GM18517 (cell line): ENCODE data around the gene ITGA2B.
"Not testable (repeated sequence)": the region's sequence is repeated elsewhere in the genome, so short reads cannot be mapped to it uniquely, and the experiment has no call there.

Experiments used
- ATAC-seq: cut with Tn5 transposase; IDR thresholded peaks from one replicate; pipeline ENCODE4 v1.9.1; 2021; ENCODE audit warnings: mild to moderate bottlenecking, moderate library complexity; ENCODE audit not compliant: unreplicated experiment

The ITGA2B gene

DNA sequence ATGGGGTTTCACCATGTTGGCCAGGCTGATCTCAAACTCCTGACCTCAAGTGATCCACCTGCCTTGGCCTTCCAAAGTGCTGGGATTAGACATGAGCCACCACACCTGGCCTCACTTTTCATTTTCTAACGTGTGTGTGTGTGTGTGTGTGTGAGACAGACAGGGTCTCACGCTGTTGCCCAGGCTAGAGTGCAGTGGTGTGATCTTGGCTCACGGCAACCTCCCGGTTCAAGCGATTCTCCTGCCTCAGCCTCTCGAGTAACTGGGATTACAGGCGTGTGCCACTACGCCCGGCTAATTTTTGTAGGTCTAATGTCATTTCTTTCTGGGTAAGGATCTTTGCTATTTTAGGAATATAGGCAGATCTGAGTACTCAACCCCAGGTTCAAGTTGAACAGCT, 4.7 kb upstream of the ITGA2B start:
- ATAC-seq: not testable (repeated sequence)

DNA sequence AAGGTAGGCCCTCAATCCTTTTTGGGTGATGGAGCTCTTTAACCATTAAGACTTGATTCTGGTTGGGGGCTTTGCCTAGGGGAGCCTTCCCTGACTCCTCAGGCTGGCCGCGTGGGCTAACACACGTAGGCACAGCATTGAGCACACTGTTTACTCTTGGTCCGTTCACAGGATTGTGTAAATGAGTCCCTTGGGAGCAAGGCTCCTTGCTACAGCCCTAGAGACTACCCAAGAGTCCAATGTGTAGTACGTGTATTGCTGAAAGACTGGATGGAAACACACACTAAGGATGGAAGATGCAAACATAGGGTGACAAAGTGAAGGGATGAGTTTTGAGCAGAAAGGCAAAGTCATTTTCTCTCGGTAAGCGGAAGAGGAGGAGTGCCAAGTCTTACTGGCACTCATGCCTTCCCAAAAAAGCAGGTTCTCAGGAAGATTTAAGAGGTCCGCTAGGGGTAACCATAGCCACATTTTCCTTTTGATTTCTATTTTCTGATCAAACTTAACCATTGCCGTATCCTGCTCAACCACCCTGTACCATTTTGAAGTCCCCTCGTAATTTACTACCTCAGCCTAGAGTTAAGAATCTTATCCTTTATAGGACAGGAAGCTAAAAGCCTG, 911 bp upstream of the ITGA2B start:
- ATAC-seq: no peak

GRCh38 chr17:44389723-44390202, 314 bp upstream of the ITGA2B start:
- no peak for ATAC-seq

DNA sequence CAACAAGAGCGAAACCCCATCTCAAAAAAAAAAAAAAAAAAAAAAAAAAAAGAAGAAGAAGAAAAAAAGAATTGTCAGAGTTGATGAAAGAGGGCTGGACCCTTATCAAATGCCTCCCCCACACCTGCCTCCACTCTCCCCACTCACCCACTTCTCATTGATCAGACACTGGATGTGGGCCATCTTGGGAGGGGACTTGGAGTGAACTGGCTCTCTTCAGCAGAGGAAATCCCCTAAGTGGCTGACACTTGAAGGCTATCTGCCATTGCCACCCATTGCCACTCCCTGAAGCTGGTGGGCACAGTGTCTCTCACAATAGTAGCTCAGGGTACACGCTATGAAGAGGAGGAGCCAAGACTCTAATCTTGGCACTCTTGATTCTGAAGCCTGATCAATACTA, 1.6 kb downstream of the ITGA2B start:
- no peak for ATAC-seq

DNA sequence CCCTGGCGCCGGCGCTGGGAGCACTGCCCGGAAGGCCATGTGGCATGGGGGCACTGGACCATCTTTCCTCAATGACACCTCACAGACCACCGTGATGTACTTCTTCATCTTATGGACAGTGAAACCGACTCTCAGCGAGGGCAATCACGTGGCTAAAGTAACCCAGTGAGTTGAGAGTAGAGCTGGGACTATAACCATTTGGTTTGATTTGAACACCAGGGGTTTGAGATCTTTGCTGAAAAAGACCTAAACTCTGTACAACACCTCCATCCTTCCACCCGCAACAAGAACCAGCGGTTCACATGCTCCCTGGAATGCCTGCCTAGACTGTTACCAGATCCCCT, 3.3 kb downstream of the ITGA2B start:
- ATAC-seq: no peak

DNA sequence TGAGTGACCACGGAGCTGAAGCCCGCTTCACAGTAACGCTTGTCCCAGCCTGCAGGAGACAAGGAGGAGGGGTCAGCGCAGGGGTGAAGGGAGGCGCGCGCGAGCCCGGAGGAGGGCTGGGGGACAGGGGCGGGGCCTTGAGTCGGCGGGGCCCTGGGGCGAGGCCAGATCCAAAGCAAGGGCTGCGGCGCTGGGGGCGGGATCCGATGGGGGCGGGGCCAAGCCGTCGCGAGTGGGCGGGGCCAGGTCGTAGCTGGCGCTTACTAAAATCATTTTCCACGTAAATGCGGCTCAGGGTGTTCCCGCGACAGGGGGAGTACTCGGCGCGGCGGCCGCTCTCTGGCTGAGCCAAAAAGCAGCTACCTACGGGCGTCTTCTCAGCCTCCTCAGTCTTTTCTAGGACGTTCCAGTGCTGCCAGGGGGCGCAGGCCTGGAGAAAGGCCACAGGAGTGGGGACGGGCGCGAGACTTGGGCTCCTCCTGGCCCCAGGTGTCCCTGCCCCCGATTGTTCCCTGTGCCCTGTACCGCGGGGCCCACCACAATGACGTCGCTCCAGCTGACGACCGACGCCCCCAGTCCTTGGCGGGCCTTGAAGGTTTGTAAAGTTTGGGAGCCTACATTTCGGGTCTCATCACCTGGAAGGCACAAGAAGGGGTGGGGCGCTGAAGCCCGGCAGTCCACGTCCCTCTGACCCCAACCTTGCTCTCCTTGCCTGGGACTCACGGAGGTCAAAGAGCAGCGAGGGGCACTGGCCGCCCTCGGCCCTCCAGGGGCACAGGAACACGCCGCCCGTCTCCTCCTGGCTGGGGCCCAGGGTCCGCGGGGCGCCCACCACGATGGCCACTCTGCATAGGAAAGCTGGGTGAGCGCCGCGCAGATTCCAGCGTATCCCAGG, 3.9 kb downstream of the ITGA2B start:
- ATAC-seq: no peak

DNA sequence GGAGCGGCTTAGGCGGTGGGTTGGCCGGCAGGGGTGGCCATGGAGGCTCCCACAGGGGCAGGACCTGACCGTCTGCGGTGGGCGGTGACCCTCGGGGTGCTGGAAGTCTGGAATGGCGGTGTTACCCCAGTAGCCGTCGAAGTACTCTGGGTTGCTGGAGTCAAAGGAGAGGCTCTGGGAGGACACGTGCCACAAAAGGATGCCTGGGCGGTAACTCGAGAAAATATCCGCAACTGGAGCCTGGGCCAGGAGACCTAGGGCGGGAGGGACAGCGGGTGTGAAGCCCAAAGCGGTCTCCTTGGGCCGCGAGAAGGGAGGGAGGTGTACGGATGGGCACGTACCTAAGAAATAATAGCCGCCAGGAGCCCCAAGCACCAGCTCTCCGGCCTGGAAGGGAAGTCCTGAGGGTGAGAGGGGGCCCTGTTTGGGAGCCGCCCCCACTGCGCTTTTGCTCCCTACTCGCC, 4.6 kb downstream of the ITGA2B start:
- no peak for ATAC-seq

GRCh38 chr17:44384281-44384822, 5.1 kb downstream of the ITGA2B start:
- no peak for ATAC-seq

GRCh38 chr17:44383861-44384260, 5.6 kb downstream of the ITGA2B start:
- no peak for ATAC-seq

DNA sequence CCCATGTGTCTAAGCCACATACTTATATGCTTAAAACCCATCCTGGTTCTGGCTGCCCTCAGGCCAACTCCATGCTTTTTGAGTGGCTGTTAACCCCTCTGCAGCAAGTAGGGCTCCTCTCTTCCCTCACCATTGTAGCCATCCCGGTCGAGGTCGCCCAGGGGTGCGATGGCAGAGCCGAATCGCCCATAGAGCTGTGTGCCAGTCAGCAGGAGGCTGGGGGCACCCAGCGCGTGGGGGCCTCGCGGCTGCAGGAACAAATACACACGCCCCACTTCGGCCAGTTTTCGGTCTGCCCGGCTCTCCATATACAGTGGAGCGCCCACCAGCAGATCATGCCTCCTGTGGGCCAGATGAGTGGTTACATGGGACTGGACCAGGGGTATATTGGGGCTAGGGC, 6.1 kb downstream of the ITGA2B start:
- ATAC-seq: no peak

- ATAC-seq: no peak
Observed at GRCh38 chr17:44382917-44383316, 6.5 kb downstream of the ITGA2B start.

DNA sequence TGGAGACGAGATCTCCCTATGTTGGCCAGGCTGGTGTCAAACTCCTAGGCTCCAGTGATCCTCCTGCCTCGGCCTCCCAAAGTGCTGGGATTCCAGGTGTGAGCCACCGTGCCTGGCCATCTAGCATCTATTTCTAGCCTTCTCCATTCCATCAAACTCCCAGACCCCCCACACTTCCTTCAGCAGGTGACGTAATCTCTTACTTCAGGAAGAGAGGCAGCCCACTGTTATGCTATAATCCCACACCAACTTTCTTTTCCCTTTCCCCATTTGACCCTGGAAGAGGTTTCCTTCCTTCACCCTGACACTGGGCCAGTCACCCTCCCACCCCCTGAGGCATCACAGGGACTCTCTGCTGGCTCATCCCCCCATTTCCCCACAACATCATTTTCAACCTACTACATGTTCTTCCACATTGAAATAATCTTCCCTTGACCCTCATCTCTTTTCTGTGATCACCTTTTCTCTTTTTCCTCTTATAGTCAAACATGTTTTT, 7.6 kb downstream of the ITGA2B start:
- ATAC-seq: no peak

- no peak for ATAC-seq
Observed at GRCh38 chr17:44380767-44381166, 8.7 kb downstream of the ITGA2B start.

DNA sequence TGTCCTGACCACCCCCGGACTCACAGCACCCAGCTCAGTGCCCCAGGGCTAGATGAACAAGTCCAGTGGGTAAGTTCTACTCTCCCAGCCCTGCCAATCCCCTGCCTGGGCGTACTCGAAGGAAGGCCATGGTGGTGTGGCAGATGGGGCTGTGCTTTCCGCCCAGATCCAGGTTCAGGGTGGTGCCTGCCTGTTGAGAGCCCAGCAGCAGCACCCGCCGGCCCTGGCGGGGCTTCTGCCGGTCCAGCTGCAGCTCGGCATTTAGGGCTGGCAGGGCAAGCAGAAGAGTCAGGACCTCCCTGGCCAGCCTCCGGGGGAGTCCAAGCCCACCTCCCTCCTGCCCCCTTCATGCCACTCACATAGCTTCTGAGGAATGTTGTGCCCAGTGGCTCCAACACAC, 9.6 kb downstream of the ITGA2B start:
- no peak for ATAC-seq

GRCh38 chr17:44378171-44378705, 11.2 kb downstream of the ITGA2B start:
- no peak for ATAC-seq

- no peak for ATAC-seq
Observed at GRCh38 chr17:44376779-44377178, 12.7 kb downstream of the ITGA2B start.

DNA sequence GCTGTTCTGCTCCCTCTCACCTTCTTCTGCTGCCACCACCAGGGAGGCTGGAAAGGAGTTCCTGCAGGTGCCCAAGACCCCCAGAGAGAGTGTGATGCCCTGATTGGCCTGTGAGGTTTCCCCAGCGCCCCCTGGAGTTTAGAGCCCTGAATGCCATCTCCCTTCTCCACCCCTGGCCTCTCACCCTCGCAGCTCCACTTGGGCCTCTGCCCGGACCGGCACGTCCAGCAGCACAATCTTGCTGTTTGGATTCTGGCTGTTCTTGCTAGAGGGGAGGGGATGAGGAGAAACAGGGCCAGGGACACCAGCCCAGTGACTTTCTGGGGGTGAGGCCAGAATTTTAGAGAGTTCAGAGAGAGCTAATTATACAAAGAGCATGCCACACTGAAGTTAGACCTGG, 13.3 kb downstream of the ITGA2B start:
- no peak for ATAC-seq

GRCh38 chr17:44375196-44376017, 14.0 kb downstream of the ITGA2B start:
- no peak for ATAC-seq

DNA sequence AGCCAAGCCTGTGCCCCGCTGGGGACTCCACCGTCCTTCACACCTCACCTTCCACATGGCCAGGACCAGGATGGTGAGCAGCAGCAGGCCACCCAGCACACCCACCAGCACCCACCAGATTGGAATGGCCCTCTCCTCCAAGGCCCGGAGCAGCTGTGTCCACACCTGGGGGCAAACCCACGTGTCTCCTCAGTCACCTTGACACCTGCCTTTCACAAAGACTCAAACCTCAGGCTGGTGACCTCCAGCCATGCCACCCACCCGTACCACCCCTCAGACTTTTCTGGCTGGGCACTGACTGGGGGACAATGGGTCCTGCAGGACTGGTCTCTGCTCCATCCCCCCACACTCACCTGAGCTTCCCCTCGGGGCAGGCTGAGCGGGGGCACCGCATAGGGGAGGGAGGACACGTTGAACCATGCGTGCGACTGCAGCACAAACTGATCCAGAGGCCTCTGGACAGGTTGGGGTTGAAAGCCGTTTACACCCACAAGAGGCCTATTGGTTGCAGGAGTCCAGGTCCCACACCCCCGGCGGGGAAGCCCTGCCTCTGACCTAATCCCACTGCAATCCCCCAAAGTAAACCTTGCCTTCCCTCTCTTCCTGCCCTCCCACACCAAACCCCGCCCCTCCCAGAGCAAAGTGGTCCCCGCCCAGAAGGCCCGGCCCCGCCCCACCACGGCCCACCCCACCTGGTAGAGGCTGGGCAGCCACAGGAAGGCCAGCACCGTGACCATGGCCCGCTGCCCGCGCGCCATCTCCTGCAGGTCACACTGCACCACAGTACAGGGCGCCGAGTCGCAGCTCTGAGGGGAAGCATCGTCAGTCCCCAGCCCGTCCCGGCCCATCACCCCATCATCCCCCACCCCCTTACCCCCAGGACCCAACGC, 14.9 kb downstream of the ITGA2B start:
- ATAC-seq: no peak

DNA sequence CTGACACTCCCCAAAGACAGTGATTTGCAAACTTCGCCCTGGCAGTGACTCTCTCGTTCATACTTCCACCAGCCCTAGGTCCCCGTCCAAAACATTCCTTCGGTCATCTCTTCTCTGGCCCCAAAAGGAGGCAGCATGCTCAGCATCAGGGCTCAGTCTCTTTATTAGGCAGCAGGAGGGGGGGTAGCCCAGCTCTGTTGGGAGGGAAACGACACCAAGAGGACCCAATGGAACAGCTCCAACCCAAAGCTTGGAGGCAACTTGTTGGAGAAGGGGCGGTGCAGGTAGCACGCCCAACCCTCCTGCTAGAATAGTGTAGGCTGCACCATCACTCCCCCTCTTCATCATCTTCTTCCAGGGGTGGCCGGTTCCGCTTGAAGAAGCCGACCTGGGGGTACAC, 17.4 kb downstream of the ITGA2B start:
- ATAC-seq: no peak
